ENCODE measurements around the gene HDAC2. TPM values are rescaled to one million over a fixed set of nuclear protein-coding genes. Genes with fewer than 3 reads are reported as not detected.

HDAC2 gene
- total and polyA plus RNA-seq, 2 of the 13 experiments (the other 11 are each of a cell fraction or from before 2014, with no cell fraction given) = 99.6 to 114 TPM

GRCh38 chr6:113924312-113924723 is 46.6 kb downstream of the HDAC2 start:
- H3K4me2 ChIP-seq (ENCODE audit: low read depth, low read length) = no peak overlapping the region
- in situ Hi-C loops (cut with HindIII; ENCODE audit: extremely low pct_ligation_motif_present, low pct_unique_long_range_greater_than_20kb) = loop anchor here (25.0 kb wide), 1 partner anchor 1587 kb away; the partner anchor contains the start of gene RFPL4B
- intact Hi-C loops (cut with micrococcal nuclease; ENCODE audit: unreplicated experiment) = no loop called here
- no TSS peak for BruUV-seq (replicated peaks)
- H3K27me3 ChIP-seq (ENCODE audit: control insufficient read depth in 1 of 2, insufficient read depth in 2 of 2, low read length in 2 of 2) = no peaks in the 10 kb centered on the region
- no peak overlapping the region for H3K4me3 ChIP-seq (replicated peaks in 1 of 3; ENCODE audit: insufficient read depth in 1 of 3, low read depth in 2 of 3, low read length in 3 of 3)
- no peaks in the 10 kb centered on the region for H4K20me1 ChIP-seq (ENCODE audit: insufficient read depth, low read length)
- peaks cover 17% of the 10 kb centered on the region for H3K4me1 ChIP-seq (ENCODE audit: insufficient read depth, low read length)
- DNase-seq (ENCODE audit: low spot score) (no peak), FAIRE-seq (no peak), ATAC-seq (no peak)
- no peak overlapping the region for H3K9ac ChIP-seq (ENCODE audit: insufficient read depth, low read depth, low read length)
- H3K27ac ChIP-seq (ENCODE audit: extremely low read length, insufficient read depth, low read length) = no peak overlapping the region
- ChIA-PET POLR2A (no interaction called here), CTCF (ENCODE audit: low intra/inter-chr PET ratio, low total read pairs) (no interaction called here)
- H2AFZ ChIP-seq (ENCODE audit: low read length) = no peak overlapping the region
- no peaks in the 10 kb centered on the region for H3K79me2 ChIP-seq (ENCODE audit: insufficient read depth, low read length)
- no peaks in the 10 kb centered on the region for H3K36me3 ChIP-seq (replicated peaks in 1 of 2; ENCODE audit: control insufficient read depth in 1 of 2, insufficient read depth in 2 of 2, low read length in 2 of 2)
- no peak for TF ChIP-seq SMAD1 (CRISPR knock-in tag; IDR thresholded peaks at IDR 0.05; ENCODE audit: borderline replicate concordance, low read depth)
- no peak for TF ChIP-seq STAT5B (CRISPR knock-in tag; IDR thresholded peaks at IDR 0.05)
- no peak for TF ChIP-seq ZNF501 (CRISPR knock-in tag; IDR thresholded peaks at IDR 0.05)
- TF ChIP-seq DNMT1 (CRISPR knock-in tag; IDR thresholded peaks at IDR 0.05) = no peak
- TF ChIP-seq NCOA5 (CRISPR knock-in tag; IDR thresholded peaks at IDR 0.05) = no peak
- TF ChIP-seq SNAPC5 (CRISPR knock-in tag; IDR thresholded peaks at IDR 0.05; ENCODE audit: borderline replicate concordance) = no peak
- no peak for TF ChIP-seq AFF4 (CRISPR knock-in tag; IDR thresholded peaks at IDR 0.05)
- TF ChIP-seq, protein P1, sequence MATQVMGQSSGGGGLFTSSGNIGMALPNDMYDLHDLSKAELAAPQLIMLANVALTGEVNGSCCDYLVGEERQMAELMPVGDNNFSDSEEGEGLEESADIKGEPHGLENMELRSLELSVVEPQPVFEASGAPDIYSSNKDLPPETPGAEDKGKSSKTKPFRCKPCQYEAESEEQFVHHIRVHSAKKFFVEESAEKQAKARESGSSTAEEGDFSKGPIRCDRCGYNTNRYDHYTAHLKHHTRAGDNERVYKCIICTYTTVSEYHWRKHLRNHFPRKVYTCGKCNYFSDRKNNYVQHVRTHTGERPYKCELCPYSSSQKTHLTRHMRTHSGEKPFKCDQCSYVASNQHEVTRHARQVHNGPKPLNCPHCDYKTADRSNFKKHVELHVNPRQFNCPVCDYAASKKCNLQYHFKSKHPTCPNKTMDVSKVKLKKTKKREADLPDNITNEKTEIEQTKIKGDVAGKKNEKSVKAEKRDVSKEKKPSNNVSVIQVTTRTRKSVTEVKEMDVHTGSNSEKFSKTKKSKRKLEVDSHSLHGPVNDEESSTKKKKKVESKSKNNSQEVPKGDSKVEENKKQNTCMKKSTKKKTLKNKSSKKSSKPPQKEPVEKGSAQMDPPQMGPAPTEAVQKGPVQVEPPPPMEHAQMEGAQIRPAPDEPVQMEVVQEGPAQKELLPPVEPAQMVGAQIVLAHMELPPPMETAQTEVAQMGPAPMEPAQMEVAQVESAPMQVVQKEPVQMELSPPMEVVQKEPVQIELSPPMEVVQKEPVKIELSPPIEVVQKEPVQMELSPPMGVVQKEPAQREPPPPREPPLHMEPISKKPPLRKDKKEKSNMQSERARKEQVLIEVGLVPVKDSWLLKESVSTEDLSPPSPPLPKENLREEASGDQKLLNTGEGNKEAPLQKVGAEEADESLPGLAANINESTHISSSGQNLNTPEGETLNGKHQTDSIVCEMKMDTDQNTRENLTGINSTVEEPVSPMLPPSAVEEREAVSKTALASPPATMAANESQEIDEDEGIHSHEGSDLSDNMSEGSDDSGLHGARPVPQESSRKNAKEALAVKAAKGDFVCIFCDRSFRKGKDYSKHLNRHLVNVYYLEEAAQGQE (IDR thresholded peaks at IDR 0.05; ENCODE audit: borderline replicate concordance in 1 of 2, low read depth in 1 of 2, low read length in 2 of 2) = no peak
- TF ChIP-seq, protein P2, sequence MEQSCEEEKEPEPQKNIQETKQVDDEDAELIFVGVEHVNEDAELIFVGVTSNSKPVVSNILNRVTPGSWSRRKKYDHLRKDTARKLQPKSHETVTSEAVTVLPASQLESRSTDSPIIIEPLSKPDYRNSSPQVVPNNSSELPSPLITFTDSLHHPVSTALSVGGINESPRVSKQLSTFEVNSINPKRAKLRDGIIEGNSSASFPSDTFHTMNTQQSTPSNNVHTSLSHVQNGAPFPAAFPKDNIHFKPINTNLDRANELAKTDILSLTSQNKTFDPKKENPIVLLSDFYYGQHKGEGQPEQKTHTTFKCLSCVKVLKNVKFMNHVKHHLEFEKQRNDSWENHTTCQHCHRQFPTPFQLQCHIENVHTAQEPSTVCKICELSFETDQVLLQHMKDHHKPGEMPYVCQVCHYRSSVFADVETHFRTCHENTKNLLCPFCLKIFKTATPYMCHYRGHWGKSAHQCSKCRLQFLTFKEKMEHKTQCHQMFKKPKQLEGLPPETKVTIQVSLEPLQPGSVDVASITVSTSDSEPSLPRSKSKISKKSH (CRISPR knock-in tag; IDR thresholded peaks at IDR 0.05; ENCODE audit: borderline replicate concordance) = no peak
- TF ChIP-seq ATAD3A (CRISPR knock-in tag; IDR thresholded peaks at IDR 0.05) = no peak
- TF ChIP-seq FOXP1 (IDR thresholded peaks at IDR 0.05) = no peak
- no peak for TF ChIP-seq FOXP1 (CRISPR knock-in tag; IDR thresholded peaks at IDR 0.05)
- TF ChIP-seq ZNF879 (CRISPR knock-in tag; IDR thresholded peaks at IDR 0.05) = no peak
- H3K9me3 ChIP-seq (ENCODE audit: low read length) = no peaks in the 10 kb centered on the region
